ENCODE measurements around the gene METRNL.
A peak's percentile ranks its signal among the peaks of the same experiment; 100 is the strongest.
"Not testable (repeated sequence)": the region's sequence is repeated elsewhere in the genome, so short reads cannot be mapped to it uniquely, and the experiment has no call there.

The METRNL gene

GRCh38 chr17:83055176-83055575 lies 24.2 kb upstream of the METRNL start:
- peaks cover 15% of the 10 kb centered on the region for H3K4me1 Mint-ChIP-seq
- not testable (repeated sequence) for H3K9me3 Mint-ChIP-seq; H3K36me3 Mint-ChIP-seq (ENCODE audit: insufficient read depth); ATAC-seq (replicated peaks; ENCODE audit: extremely low read depth, poor library complexity, severe bottlenecking); H3K27ac Mint-ChIP-seq (ENCODE audit: low read depth); H3K4me3 Mint-ChIP-seq; H3K27me3 Mint-ChIP-seq
- DNase-seq (ENCODE audit: low spot score in 2 of 2): peak in 1 of 2 donors; percentile 5

DNA sequence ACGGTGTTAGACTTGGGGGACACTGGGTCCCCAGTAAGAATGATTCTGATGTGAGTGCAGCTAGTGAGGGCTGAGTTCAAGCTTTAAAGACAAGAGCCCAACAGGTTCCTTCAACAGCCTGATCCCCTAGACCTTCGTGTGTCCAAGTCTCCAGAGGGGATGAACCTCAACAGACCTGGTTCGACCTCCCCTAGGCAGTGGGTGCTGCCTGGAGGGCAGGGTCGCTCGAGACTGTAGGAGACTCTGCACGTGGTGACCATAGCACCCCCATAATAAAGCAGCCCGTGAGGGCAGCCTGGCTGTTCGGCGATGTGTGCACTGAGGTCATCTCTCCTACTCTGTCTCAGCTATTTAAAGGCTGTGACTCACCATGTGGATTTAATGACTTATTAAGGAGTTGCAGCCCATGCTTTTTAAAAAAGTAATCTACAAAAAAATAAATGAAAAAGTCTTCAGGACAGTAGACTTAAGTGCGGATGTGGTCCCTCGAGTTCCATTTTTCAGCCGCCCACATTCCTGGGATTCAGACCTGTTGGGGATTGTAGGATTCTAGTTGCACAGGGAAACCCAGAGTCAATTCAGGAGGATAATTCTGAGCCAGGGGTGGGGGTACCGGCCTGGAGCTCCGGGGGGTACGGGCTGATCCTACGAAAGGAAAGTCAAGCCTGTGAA lies 23.4 kb upstream of the METRNL start:
- Mint-ChIP-seq H3K36me3 (ENCODE audit: insufficient read depth) (peaks cover 4% of the 10 kb centered on the region), H3K9me3 (no peaks in the 10 kb centered on the region), H3K27me3 (no peaks in the 10 kb centered on the region), H3K27ac (ENCODE audit: low read depth) (no peak overlapping the region), H3K4me1 (peaks cover 7% of the 10 kb centered on the region), H3K4me3 (no peak overlapping the region)
- DNase-seq (ENCODE audit: low spot score in 2 of 2): no peak
- ATAC-seq (replicated peaks; ENCODE audit: extremely low read depth, poor library complexity, severe bottlenecking): no peak

DNA sequence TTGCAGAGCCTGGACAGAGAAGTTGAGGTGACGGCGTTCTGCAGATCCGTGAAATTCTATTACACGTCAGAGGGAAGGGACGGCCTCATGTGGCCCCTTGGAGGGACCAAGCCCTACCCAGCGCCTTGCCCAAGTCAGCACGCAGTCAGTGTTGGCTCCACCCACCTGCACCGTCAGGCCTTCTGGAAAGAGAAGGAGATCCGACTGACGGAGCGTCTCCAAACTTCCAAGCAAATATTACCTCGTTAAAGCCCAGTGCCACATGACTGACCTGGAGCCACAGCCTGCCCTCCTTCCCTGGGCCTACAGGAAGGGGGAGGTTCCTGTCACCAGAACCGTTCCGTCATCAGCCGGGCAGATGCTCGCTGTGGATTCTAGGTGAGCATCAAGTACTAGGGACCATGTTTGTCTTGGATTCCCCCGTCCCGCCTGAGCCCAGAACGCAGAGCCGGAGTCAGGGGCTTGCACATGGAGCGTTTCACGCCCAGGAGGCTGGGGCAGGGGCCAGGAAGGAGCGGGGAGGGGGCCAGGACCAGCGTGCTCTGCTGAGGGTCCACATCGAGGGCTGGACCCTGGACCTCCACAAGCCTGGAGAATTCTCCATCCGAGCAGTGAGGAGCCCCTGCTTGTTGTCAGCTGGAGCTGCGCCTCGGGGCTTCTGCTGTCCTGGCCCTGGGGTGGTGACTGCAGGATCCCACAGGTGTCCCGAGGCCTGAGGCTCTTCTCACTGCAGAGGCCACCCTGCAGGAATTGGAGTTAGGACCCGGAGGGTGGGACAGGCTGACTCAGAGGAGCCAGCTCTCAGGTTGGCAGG lies 22.6 kb upstream of the METRNL start:
- Mint-ChIP-seq H3K4me1 (peaks cover 7% of the 10 kb centered on the region), H3K27me3 (no peaks in the 10 kb centered on the region), H3K27ac (ENCODE audit: low read depth) (no peak overlapping the region), H3K9me3 (no peaks in the 10 kb centered on the region), H3K36me3 (ENCODE audit: insufficient read depth) (peaks cover 4% of the 10 kb centered on the region), H3K4me3 (no peak overlapping the region)
- ATAC-seq (replicated peaks; ENCODE audit: extremely low read depth, poor library complexity, severe bottlenecking): no peak
- no peak for DNase-seq (ENCODE audit: low spot score in 2 of 2)

- peak in 1 of 2 donors; percentile 6 for DNase-seq (ENCODE audit: low spot score in 2 of 2)
Measured at GRCh38 chr17:83057397-83057761, 22.0 kb upstream of the METRNL start.

GRCh38 chr17:83057793-83058265 lies 21.6 kb upstream of the METRNL start:
- peak in 1 of 2 donors; percentile 3 for DNase-seq (ENCODE audit: low spot score in 2 of 2)
- Mint-ChIP-seq H3K4me3 (no peak overlapping the region), H3K27ac (ENCODE audit: low read depth) (no peak overlapping the region), H3K9me3 (no peaks in the 10 kb centered on the region), H3K4me1 (peaks cover 7% of the 10 kb centered on the region), H3K27me3 (no peaks in the 10 kb centered on the region), H3K36me3 (ENCODE audit: insufficient read depth) (peaks cover 4% of the 10 kb centered on the region)
- no peak for ATAC-seq (replicated peaks; ENCODE audit: extremely low read depth, poor library complexity, severe bottlenecking)

More at GRCh38 chr17:83057397-83057761, 22.0 kb upstream of the METRNL start:
- ATAC-seq (replicated peaks; ENCODE audit: extremely low read depth, poor library complexity, severe bottlenecking): no peak
- H3K4me1 Mint-ChIP-seq: peaks cover 7% of the 10 kb centered on the region
- peaks cover 4% of the 10 kb centered on the region for H3K36me3 Mint-ChIP-seq (ENCODE audit: insufficient read depth)
- H3K9me3 Mint-ChIP-seq: no peaks in the 10 kb centered on the region
- H3K4me3 Mint-ChIP-seq: no peak overlapping the region
- H3K27me3 Mint-ChIP-seq: no peaks in the 10 kb centered on the region
- no peak overlapping the region for H3K27ac Mint-ChIP-seq (ENCODE audit: low read depth)

DNA sequence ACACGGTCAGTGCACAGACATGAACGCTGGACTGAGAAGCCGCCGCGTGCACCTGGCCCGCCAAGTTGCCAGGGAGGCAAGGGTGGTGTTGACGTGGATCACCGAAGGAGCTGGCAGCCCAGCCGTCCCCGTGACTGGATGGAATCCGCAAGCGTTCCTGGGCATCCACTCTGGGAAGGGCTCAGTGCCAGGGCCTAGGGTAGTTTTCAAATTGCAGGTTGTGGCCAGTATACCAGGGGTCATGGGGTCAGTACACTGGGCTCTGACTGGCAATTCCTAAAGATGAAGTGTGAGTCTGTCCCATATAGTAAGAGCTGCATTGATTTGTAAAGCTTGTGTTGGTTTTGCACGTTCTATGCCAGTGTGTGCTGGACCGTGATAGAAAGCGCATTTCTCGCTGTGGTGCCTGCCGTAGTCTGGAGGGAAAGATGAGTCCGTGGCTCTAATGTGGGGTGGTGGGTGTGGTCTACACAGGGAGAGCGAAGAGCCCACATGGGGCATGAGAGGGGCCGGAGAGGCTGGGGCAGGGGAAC lies 21.1 kb upstream of the METRNL start:
- Mint-ChIP-seq H3K4me1 (peaks cover 7% of the 10 kb centered on the region), H3K4me3 (no peak overlapping the region), H3K27me3 (no peaks in the 10 kb centered on the region), H3K36me3 (ENCODE audit: insufficient read depth) (peaks cover 4% of the 10 kb centered on the region), H3K27ac (ENCODE audit: low read depth) (no peak overlapping the region), H3K9me3 (no peaks in the 10 kb centered on the region)
- DNase-seq (ENCODE audit: low spot score in 2 of 2) (no peak), ATAC-seq (replicated peaks; ENCODE audit: extremely low read depth, poor library complexity, severe bottlenecking) (no peak)

DNA sequence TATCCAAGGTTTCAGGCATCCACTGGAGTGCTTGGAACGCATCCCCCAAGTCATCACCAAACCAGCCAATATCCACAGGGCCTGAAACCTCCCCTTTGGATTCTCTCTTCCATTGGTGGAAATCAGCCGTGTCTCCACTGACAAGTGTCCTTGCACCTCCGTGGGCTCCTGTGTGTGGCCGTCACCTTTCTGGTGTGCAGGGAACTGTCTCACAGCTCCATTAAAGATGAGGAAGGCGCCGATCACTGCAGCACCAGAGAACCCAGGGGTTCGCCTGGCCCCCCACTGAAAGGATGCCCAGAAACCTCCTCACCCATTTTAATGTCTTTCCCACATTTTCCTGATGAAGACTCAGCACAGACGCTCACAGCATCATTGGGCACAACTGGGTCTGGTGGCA lies 17.8 kb upstream of the METRNL start:
- Mint-ChIP-seq H3K27me3 (no peaks in the 10 kb centered on the region), H3K9me3 (no peaks in the 10 kb centered on the region), H3K27ac (ENCODE audit: low read depth) (no peak overlapping the region), H3K4me1 (no peaks in the 10 kb centered on the region), H3K36me3 (ENCODE audit: insufficient read depth) (peaks cover 3% of the 10 kb centered on the region), H3K4me3 (no peak overlapping the region)
- DNase-seq (ENCODE audit: low spot score in 2 of 2): no peak
- ATAC-seq (replicated peaks; ENCODE audit: extremely low read depth, poor library complexity, severe bottlenecking): no peak

GRCh38 chr17:83062011-83062817 lies 17.2 kb upstream of the METRNL start:
- peak in 1 of 2 donors; percentile 7 for DNase-seq (ENCODE audit: low spot score in 2 of 2)
- Mint-ChIP-seq H3K4me3 (no peak overlapping the region), H3K27ac (ENCODE audit: low read depth) (no peak overlapping the region), H3K36me3 (ENCODE audit: insufficient read depth) (peaks cover 3% of the 10 kb centered on the region), H3K27me3 (no peaks in the 10 kb centered on the region), H3K4me1 (no peaks in the 10 kb centered on the region), H3K9me3 (no peaks in the 10 kb centered on the region)
- ATAC-seq (replicated peaks; ENCODE audit: extremely low read depth, poor library complexity, severe bottlenecking): no peak

DNA sequence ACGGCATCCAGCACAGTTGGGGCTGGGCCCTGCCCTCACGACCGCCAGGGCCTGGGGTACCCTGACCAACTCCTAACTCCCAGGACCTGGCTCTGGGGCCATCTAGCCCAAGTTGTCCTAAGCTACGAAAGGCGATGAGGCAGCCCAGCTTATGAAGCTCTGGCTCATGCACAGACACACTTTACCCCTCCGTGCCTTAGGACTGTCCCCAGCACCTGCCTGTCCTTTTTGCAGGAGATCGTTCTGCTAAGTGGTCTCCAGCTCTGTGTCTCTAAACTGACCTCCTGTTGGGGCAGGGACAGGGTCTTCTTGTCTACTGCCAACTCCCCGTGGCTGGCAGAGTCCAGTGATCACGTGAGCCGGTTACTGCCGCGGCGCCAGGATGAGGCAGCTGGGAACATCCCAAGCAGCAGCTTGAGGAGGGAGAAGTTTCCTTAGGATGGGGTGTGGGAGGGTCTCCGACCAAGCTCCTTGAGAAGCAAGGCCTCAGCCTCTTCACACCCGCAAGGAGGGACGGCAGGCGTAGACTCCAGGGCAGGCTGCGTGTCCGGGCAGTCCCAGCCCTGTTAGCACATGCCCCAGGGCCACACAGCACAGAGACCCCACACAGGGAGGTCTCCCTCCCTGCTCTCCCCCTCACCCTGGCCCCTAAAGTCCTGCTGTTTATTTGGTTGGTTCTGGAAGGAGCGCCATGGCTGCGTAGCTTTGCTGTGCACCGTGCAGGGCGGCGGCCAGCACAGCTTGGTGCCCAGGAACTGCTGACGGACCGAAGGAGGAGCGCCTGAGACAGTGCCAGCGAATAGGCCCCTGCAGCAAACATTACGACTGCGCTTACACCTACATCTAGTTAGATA lies 16.4 kb upstream of the METRNL start:
- no peaks in the 10 kb centered on the region for H3K9me3 Mint-ChIP-seq
- no peak overlapping the region for H3K4me3 Mint-ChIP-seq
- H3K36me3 Mint-ChIP-seq (ENCODE audit: insufficient read depth): peaks cover 6% of the 10 kb centered on the region
- DNase-seq (ENCODE audit: low spot score in 2 of 2): peak in 1 of 2 donors; percentile 8
- H3K27me3 Mint-ChIP-seq: no peaks in the 10 kb centered on the region
- H3K4me1 Mint-ChIP-seq: no peaks in the 10 kb centered on the region
- no peak for ATAC-seq (replicated peaks; ENCODE audit: extremely low read depth, poor library complexity, severe bottlenecking)
- no peak overlapping the region for H3K27ac Mint-ChIP-seq (ENCODE audit: low read depth)

- DNase-seq (ENCODE audit: low spot score in 2 of 2) (no peak), ATAC-seq (replicated peaks; ENCODE audit: extremely low read depth, poor library complexity, severe bottlenecking) (no peak)
- Mint-ChIP-seq H3K9me3 (no peaks in the 10 kb centered on the region), H3K36me3 (ENCODE audit: insufficient read depth) (peaks cover 8% of the 10 kb centered on the region), H3K27me3 (no peaks in the 10 kb centered on the region), H3K4me3 (no peak overlapping the region), H3K4me1 (peaks cover 5% of the 10 kb centered on the region), H3K27ac (ENCODE audit: low read depth) (no peak overlapping the region)
Measured at GRCh38 chr17:83064021-83064731, 15.2 kb upstream of the METRNL start.
